Measurements from ENCODE around the gene D2HGDH.

D2HGDH gene

GRCh38 chr2:241796610-241797138 is 62.2 kb downstream of the D2HGDH start:
- TF ChIP-seq CTCF (IDR thresholded peaks at IDR 0.05) = no peak

GRCh38 chr2:241797441-241798080 is 63.1 kb downstream of the D2HGDH start:
- no peak for TF ChIP-seq CTCF (IDR thresholded peaks at IDR 0.05)

GRCh38 chr2:241798081-241798630 is 63.7 kb downstream of the D2HGDH start:
- no peak for TF ChIP-seq CTCF (IDR thresholded peaks at IDR 0.05)

- TF ChIP-seq CTCF (IDR thresholded peaks at IDR 0.05) = no peak
These were observed 64.4 kb downstream of the D2HGDH start for GRCh38 chr2:241798631-241799521.

GRCh38 chr2:241799522-241800197 is 65.2 kb downstream of the D2HGDH start:
- no peak for TF ChIP-seq CTCF (IDR thresholded peaks at IDR 0.05)

GRCh38 chr2:241801611-241802420 is 67.4 kb downstream of the D2HGDH start:
- TF ChIP-seq CTCF (IDR thresholded peaks at IDR 0.05) = no peak
